HepG2 (cell line): ENCODE data around the gene RAB3D. TPM values are rescaled to one million over a fixed set of nuclear protein-coding genes. Genes with fewer than 3 reads are reported as not detected.

Experiments
- CBX5 ChIP-seq: sonication (generic); formaldehyde crosslinking; IDR thresholded peaks from 2 replicates; pipeline ENCODE4 v1.4.0; 2020; ENCODE audit warnings: missing genetic modification reagents, borderline replicate concordance
- ESRRA ChIP-seq: sonication (generic); formaldehyde crosslinking; IDR thresholded peaks from 2 replicates; pipeline ENCODE4 v1.5.1; 2020; ENCODE audit warnings: mild to moderate bottlenecking, low read depth, missing genetic modification reagents
- GFI1 ChIP-seq: sonication (generic); formaldehyde crosslinking; IDR thresholded peaks from 2 replicates; pipeline ENCODE4 v1.5.0; 2020; ENCODE audit warnings: missing genetic modification reagents, mild to moderate bottlenecking, borderline replicate concordance
- HNF4G ChIP-seq, 2 experiments: sonication (generic) in 1 of 2; formaldehyde crosslinking in 1 of 2; IDR thresholded peaks; 2 replicates each; pipeline versions ENCODE4 v1.4.0 to v1.6.1; 2011 to 2020; ENCODE audit warnings: borderline replicate concordance in 2 of 2, low read depth in 2 of 2, mild to moderate bottlenecking in 2 of 2, low read length in 1 of 2, missing genetic modification reagents in 1 of 2, moderate library complexity in 1 of 2
- KIAA2018 ChIP-seq: sonication (generic); formaldehyde crosslinking; IDR thresholded peaks from 2 replicates; pipeline ENCODE4 v1.5.0; 2020; ENCODE audit warnings: mild to moderate bottlenecking, missing genetic modification reagents, borderline replicate concordance
- POLR2AphosphoS2 ChIP-seq: IDR thresholded peaks from 2 replicates; pipeline ENCODE4 v1.6.1; 2011; ENCODE audit warnings: low read depth, low read length, improper control_type of control experiment
- PREB ChIP-seq: sonication (generic); formaldehyde crosslinking; IDR thresholded peaks from 2 replicates; pipeline ENCODE4 v1.4.0; 2020; ENCODE audit warnings: missing genetic modification reagents
- RXRA ChIP-seq: sonication (generic); formaldehyde crosslinking; IDR thresholded peaks from 2 replicates; pipeline ENCODE4 v1.5.1; 2020; ENCODE audit warnings: missing genetic modification reagents
- RXRB ChIP-seq: IDR thresholded peaks from 2 replicates; pipeline ENCODE4 v1.6.1; 2016; ENCODE audit warnings: borderline replicate concordance, missing genetic modification reagents, missing compliant biosample characterization
- SALL1 ChIP-seq: sonication (generic); formaldehyde crosslinking; IDR thresholded peaks from 2 replicates; pipeline ENCODE4 v1.8.0; 2022; ENCODE audit warnings: mild to moderate bottlenecking, missing genetic modification reagents
- SNAPC2 ChIP-seq: sonication (generic); formaldehyde crosslinking; IDR thresholded peaks from 2 replicates; pipeline ENCODE4 v1.8.1; 2022; ENCODE audit warnings: mild to moderate bottlenecking, missing genetic modification reagents
- SOX13 ChIP-seq, 3 experiments: fragments of 450-650 bp in 1 of 3; sonication (generic) in 1 of 3; formaldehyde crosslinking in 1 of 3; IDR thresholded peaks in 2 of 3; conservative IDR thresholded peaks in 1 of 3; 2 replicates each; pipeline versions ENCODE4 v1.5.0 to v1.6.1; 2016 to 2020; ENCODE audit warnings: antibody characterized with exemption in 1 of 3, mild to moderate bottlenecking in 1 of 3, missing compliant biosample characterization in 1 of 3, missing genetic modification reagents in 1 of 3, moderate library complexity in 1 of 3
- ZBTB2 ChIP-seq: sonication (generic); formaldehyde crosslinking; IDR thresholded peaks from 2 replicates; pipeline ENCODE4 v1.8.0; 2022; ENCODE audit warnings: low read depth, missing genetic modification reagents
- ZNF124 ChIP-seq: sonication (generic); formaldehyde crosslinking; IDR thresholded peaks from 2 replicates; pipeline ENCODE4 v1.4.0; 2020; ENCODE audit warnings: missing genetic modification reagents
- ZNF362 ChIP-seq: sonication (generic); formaldehyde crosslinking; IDR thresholded peaks from 2 replicates; pipeline ENCODE4 v1.4.0; 2020; ENCODE audit warnings: missing genetic modification reagents, mild to moderate bottlenecking, borderline replicate concordance
- ZNF660 ChIP-seq: sonication (generic); formaldehyde crosslinking; IDR thresholded peaks from 2 replicates; pipeline ENCODE4 v1.5.1; 2020; ENCODE audit warnings: mild to moderate bottlenecking, low read depth, missing genetic modification reagents, borderline replicate concordance
- polyA plus RNA-seq, 8 experiments: library from polyadenylated mRNA; depleted of rRNA in 3 of 8; stranded (reverse) in 7 of 8; unstranded in 1 of 8; fragments of >200 nt; fragmentation: Illumina TruSeq in 4 of 8; extraction: Trizol in 4 of 8; gene quantifications; 2 replicates each; pipeline versions ENCODE4 v1.2.1 to v1.2.3, GENCODE V29; 2011 to 2016; ENCODE audit warnings: low read depth in 4 of 8, missing spikeins in 1 of 8, mixed read lengths in 1 of 8; ENCODE audit not compliant: insufficient read depth in 1 of 8
- total RNA-seq, 5 experiments: library from RNA; depleted of rRNA; stranded (reverse); fragments of >200 nt; fragmentation: Illumina TruSeq; extraction: Trizol; gene quantifications; 2 replicates each; pipeline ENCODE4 v1.2.3, GENCODE V29; 2016; ENCODE audit warnings: low read depth in 1 of 5

Gene RAB3D
- total and polyA plus RNA-seq, 2 of the 13 experiments (the other 11 are each of a cell fraction or from before 2014, with no cell fraction given), result 2.0 to 16.1 TPM

GRCh38 chr19:11274533-11275086 is 64.8 kb downstream of the RAB3D start (continued):
- TF ChIP-seq ZNF660, result no peak
- no peak for TF ChIP-seq KIAA2018 (CRISPR knock-in tag)
- peak; percentile 59; the same call in 1 of the 2 replicates for TF ChIP-seq ESRRA (CRISPR knock-in tag)
- TF ChIP-seq SNAPC2 (CRISPR knock-in tag), result no peak
- 0 out of 2 replicates have a peak, but pooled peaks have one; percentile 50 for TF ChIP-seq ZNF362 (CRISPR knock-in tag)
- no peak for TF ChIP-seq SOX13 (IDR thresholded peaks at IDR 0.05)
- 0 out of 4 replicates have a peak, but pooled peaks of 1 of the 2 experiments have one; percentile 14 for TF ChIP-seq SOX13 (CRISPR knock-in tag; conservative IDR thresholded peaks at IDR 0.05 in 1 of 2, IDR thresholded peaks at IDR 0.05 in 1 of 2)
- TF ChIP-seq CBX5 (CRISPR knock-in tag), result 0 out of 2 replicates have a peak, but pooled peaks have one; percentile 16
- peak; percentile 51; the same call in 1 of the 2 replicates for TF ChIP-seq HNF4G (IDR thresholded peaks at IDR 0.05; ENCODE audit: borderline replicate concordance, low read depth, low read length)
- no peak for TF ChIP-seq HNF4G (CRISPR knock-in tag; IDR thresholded peaks at IDR 0.05; ENCODE audit: borderline replicate concordance, low read depth)
- TF ChIP-seq ZNF124 (CRISPR knock-in tag), result no peak
- TF ChIP-seq RXRB (CRISPR knock-in tag), result peak; percentile 34; the same call in 1 of the 2 replicates
- TF ChIP-seq GFI1 (CRISPR knock-in tag), result no peak
- TF ChIP-seq SALL1 (CRISPR knock-in tag), result peak; percentile 56
- TF ChIP-seq RXRA (CRISPR knock-in tag), result peak; percentile 61; the same call in 1 of the 2 replicates
- no peak for TF ChIP-seq PREB
- TF ChIP-seq ZBTB2 (CRISPR knock-in tag), result no peak
- TF ChIP-seq POLR2AphosphoS2, result no peak
